HUES64 (cell line): Measurements from ENCODE around the gene GNL2. TPM values are rescaled to one million over a fixed set of nuclear protein-coding genes. Genes with fewer than 3 reads are reported as not detected.

Source experiments
- H3K27ac ChIP-seq: 2 replicates; pipeline ENCODE4 v1.7.0; 2013; ENCODE audit warnings: low read depth, low read length, inconsistent platforms
- H3K27me3 ChIP-seq: 2 replicates; pipeline ENCODE4 v1.6.1; 2013; ENCODE audit warnings: mild to moderate bottlenecking, low read length; ENCODE audit not compliant: insufficient read depth
- H3K36me3 ChIP-seq: 2 replicates; pipeline ENCODE4 v1.6.1; 2013; ENCODE audit warnings: mild to moderate bottlenecking, low read length; ENCODE audit not compliant: insufficient read depth
- H3K4me1 ChIP-seq: 2 replicates; pipeline ENCODE4 v1.6.1; 2013; ENCODE audit warnings: mild to moderate bottlenecking, low read length, moderate library complexity; ENCODE audit not compliant: insufficient read depth
- H3K4me3 ChIP-seq: 2 replicates; pipeline ENCODE4 v1.5.1; 2013; ENCODE audit warnings: mild to moderate bottlenecking, low read length, moderate library complexity
- H3K9ac ChIP-seq: 2 replicates; pipeline ENCODE4 v1.6.1; 2013; ENCODE audit warnings: mild to moderate bottlenecking, low read depth, low read length
- H3K9me3 ChIP-seq: 2 replicates; pipeline ENCODE4 v1.6.1; 2013; ENCODE audit warnings: low read depth, low read length; ENCODE audit not compliant: insufficient read depth
- WGBS: fragments of 150-250, 120-280 bp; methylation state at CpG from one replicate; pipeline ENCODE4 v1.1.7; 2013; ENCODE audit warnings: missing lambda C conversion rate; 5-methylcytosine and 5-hydroxymethylcytosine counted together
- polyA plus RNA-seq, 2 experiments: library from polyadenylated mRNA; stranded (reverse); fragments of 50-300 nt; gene quantifications; one replicate each; pipeline ENCODE4 v1.2.3, GENCODE V29; 2013

Gene GNL2
- 105 TPM for polyA plus RNA-seq (2013, experiment 1 of 2)
- 124 TPM for polyA plus RNA-seq (2013, experiment 2 of 2)

DNA sequence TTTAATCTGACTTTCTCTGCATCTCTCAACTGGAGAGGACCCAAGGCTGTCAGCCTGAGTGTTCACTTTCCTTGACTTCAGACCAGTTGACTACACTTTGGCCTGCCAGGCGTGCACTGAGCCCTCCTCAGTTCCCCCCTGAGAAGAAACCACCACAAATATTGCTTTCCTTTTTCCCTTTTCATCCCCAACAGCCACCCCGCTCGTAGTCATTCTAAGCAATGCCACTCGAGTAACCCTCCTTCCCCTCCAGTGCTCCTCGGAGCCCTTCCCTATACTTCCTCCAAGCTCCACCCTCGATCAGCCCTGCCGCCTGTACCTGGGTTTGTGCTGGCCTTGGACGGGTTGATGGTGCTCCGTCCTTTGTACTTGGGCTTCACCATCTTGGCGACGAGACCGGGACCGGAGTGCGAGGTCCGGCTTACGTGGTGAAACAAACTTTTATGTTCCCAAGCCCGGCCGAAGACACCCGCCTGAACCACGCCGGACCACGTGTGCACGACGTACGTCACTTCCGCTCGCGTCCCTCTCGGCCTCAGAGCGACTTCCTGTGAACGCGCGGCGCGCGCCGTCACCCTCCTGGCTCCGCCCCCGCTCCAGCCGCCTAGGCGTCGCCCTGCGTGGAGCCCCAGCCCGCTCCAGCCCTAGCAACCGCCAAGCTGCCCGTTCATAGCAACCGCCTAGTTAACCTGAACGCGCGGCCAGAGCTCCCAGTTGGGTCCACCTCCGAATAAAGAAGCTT is at the start of gene GNL2:
TSS of gene GNL2 (minus strand) at position 498 of the 742 bp plus-strand sequence. CDS start at position 383, 115 bp downstream.
- Histone ChIP-seq H3K4me1 (peaks cover 7% of the 10 kb centered on the region; the same call in 1 of the 2 replicates), H3K27ac (peak within 1 kb of the TSS; percentile 76), H3K27me3 (peaks cover 17% of the 10 kb centered on the region; the same call in 1 of the 2 replicates), H3K4me3 (peak within 1 kb of the TSS; percentile 93), H3K9ac (peak within 1 kb of the TSS; percentile 95), H3K9me3 (no peaks in the 10 kb centered on the region), H3K36me3 (peaks cover 35% of the 10 kb centered on the region)
- under 1% methylated on average over 50 of the region's 51 CpGs for WGBS

DNA sequence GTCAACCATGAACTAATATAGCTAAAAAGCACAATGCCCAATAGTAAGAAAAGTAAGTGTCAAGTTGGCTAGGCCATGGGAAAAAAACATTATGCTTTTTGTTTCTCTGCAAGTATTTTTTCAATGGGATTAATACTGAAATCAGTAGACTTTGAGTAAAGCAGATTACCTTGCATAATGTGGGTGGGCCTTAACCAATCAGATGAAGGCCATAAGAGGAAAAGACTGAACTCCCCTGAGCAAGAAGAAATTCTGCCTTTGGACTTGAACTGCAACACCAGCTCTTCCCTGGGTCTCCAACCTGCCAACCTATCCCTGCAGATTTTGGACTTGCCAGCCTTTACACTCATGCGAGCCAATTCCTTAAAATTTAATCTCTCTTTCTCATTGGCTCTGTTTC is 45.3 kb upstream of the GNL2 start:
- 100% methylated on average over 1 of the region's 1 CpG for WGBS
- Histone ChIP-seq H3K36me3 (no peaks in the 10 kb centered on the region), H3K27ac (no peak overlapping the region), H3K9ac (no peak overlapping the region), H3K4me3 (no peak overlapping the region), H3K27me3 (peaks cover 88% of the 10 kb centered on the region), H3K9me3 (no peaks in the 10 kb centered on the region), H3K4me1 (no peaks in the 10 kb centered on the region)

DNA sequence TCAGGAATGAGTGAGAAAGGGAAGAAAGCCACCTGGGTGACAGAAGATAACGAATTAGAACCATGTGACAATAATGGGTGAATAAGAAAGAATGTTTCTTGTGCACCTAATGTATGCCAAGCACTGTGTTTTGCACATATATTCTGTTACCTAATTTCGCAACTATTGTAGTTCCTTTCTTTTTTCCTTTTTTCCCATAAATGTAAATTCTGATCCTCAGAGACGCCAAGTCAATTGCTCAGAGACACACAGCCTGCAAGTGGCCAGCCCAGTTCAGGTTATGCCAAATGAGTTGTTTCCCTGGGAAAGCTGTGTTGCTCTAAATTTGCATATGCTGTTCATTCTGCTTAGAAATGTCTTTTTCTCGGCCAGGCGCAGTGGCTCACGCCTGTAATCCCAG is 40.7 kb upstream of the GNL2 start:
- H3K9me3 ChIP-seq, result no peaks in the 10 kb centered on the region
- 70% methylated on average over 6 of the region's 6 CpGs for WGBS
- no peaks in the 10 kb centered on the region for H3K36me3 ChIP-seq
- H3K9ac ChIP-seq, result no peak overlapping the region
- peaks cover 9% of the 10 kb centered on the region; the same call in 1 of the 2 replicates for H3K4me1 ChIP-seq
- H3K27ac ChIP-seq, result no peak overlapping the region
- H3K4me3 ChIP-seq, result no peak overlapping the region
- H3K27me3 ChIP-seq, result peaks cover 100% of the 10 kb centered on the region

DNA sequence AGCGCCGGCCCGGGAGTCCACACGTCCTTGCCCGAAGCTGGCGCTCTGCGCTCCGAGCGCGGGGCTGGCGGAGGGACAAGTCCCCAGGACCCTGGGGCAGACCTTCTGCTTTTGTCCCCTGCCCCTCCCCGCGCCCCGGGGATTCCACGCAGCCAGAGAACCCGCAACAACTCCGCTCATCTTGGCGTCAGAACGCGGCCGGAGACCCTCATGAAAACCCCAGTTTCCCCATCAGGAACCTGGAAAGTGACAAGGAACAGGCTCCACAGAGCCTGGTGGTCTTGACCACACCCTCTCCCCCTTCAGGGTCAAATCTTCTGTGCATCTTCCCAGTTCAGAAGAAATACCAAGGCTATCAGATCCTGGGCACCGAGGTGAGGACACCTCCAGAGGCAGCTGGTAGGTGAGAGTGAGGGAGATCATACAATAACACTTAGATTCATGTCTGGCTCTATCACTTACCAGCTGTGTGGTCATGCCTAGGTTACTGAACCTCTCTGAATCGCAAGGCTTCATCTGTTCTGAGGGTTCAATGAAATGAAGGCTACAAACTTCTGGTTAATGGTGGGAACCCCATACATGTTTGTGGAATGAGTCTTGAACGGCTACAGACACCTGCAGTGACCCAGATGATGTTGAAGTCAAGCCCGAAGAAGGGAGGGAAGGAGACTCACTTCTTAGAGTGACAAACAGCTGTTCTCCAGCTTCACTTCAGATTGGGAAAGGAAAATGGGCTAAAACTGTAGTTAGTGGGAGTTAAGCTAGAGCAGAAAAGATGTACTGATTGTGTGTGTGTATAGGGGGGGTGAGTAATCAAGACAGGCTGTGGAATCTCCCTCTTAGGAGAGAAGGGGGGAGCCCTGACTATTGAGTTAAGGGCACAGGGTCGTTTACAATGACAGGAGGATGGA is 39.5 kb upstream of the GNL2 start:
- peaks cover 100% of the 10 kb centered on the region for H3K27me3 ChIP-seq
- 10% methylated on average over 25 of the region's 26 CpGs for WGBS
- H3K4me1 ChIP-seq, result peaks cover 9% of the 10 kb centered on the region; the same call in 1 of the 2 replicates
- peak overlapping the region; percentile 40 for H3K4me3 ChIP-seq
- no peaks in the 10 kb centered on the region for H3K9me3 ChIP-seq
- H3K36me3 ChIP-seq, result no peaks in the 10 kb centered on the region
- H3K27ac ChIP-seq, result no peak overlapping the region
- H3K9ac ChIP-seq, result no peak overlapping the region

DNA sequence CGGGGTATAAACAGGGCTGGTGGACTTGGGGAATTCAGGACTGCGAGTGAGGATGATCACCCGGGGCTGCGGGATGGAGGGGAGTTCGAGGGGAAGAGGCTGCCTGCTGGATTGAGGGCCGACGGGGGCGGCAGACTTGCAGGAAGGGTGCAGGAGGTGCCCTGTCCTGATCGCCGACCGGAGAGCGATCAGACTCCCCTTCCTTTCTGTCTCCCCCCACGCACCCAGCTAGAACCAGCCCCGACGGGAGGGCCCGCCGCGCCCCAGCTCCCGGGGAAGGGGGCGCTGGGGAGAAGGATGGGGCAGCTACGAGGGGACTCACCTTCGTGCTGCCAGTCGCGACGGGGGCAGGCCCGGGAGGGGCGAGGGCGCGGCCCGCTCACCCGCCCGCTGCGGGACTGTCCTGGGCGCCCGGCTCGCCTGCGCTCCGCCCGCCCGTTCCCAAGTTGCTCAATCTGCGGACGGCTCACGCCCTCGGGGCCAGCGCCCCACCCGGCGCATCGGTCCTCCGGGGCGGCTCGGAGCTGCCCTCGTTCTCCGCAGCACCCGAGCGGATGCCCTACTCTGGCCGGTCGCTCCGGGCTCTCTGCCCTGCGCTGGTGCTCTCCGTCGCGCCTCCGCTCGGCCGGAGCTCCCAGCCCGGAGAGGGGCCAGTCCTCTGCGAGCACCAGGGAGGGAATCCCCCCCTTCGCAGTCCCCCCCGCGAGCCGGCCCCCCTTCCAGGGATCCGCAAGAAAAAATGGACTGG is 38.7 kb upstream of the GNL2 start, which contains the start of gene RSPO1:
TSS of gene RSPO1 (minus strand) at position 649 of the 748 bp plus-strand sequence. CDS start 5,231 bp downstream, outside the sequence.
- H3K36me3 ChIP-seq, result no peaks in the 10 kb centered on the region
- no peak within 1 kb of the TSS; the same call in 1 of the 2 replicates for H3K9ac ChIP-seq
- no peaks in the 10 kb centered on the region for H3K9me3 ChIP-seq
- H3K27me3 ChIP-seq, result peaks cover 100% of the 10 kb centered on the region
- peaks cover 9% of the 10 kb centered on the region; the same call in 1 of the 2 replicates for H3K4me1 ChIP-seq
- H3K4me3 ChIP-seq, result peak within 1 kb of the TSS; percentile 40
- 2% methylated on average over 67 of the region's 72 CpGs for WGBS
- no peak within 1 kb of the TSS for H3K27ac ChIP-seq

DNA sequence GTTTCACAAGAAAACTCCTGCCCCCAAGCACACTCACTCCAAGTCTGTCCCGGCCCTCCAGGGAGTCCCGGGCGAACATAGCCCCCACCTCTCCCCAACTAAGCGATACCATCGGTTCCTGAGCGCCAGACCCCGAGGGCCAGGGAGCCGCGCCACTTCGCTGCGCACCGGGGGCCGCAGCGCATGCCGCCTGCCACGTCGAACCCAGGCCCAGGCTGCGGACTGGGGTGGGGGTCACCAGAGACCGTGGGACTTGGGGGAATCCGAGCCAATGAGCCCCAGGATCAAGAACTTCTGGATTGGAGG is 38.2 kb upstream of the GNL2 start:
- 2% methylated on average over 20 of the region's 20 CpGs for WGBS
- H3K4me1 ChIP-seq, result peaks cover 9% of the 10 kb centered on the region; the same call in 1 of the 2 replicates
- no peak overlapping the region for H3K27ac ChIP-seq
- no peak overlapping the region; the same call in 1 of the 2 replicates for H3K9ac ChIP-seq
- peaks cover 100% of the 10 kb centered on the region for H3K27me3 ChIP-seq
- peak overlapping the region; percentile 40 for H3K4me3 ChIP-seq
- no peaks in the 10 kb centered on the region for H3K9me3 ChIP-seq
- H3K36me3 ChIP-seq, result no peaks in the 10 kb centered on the region

DNA sequence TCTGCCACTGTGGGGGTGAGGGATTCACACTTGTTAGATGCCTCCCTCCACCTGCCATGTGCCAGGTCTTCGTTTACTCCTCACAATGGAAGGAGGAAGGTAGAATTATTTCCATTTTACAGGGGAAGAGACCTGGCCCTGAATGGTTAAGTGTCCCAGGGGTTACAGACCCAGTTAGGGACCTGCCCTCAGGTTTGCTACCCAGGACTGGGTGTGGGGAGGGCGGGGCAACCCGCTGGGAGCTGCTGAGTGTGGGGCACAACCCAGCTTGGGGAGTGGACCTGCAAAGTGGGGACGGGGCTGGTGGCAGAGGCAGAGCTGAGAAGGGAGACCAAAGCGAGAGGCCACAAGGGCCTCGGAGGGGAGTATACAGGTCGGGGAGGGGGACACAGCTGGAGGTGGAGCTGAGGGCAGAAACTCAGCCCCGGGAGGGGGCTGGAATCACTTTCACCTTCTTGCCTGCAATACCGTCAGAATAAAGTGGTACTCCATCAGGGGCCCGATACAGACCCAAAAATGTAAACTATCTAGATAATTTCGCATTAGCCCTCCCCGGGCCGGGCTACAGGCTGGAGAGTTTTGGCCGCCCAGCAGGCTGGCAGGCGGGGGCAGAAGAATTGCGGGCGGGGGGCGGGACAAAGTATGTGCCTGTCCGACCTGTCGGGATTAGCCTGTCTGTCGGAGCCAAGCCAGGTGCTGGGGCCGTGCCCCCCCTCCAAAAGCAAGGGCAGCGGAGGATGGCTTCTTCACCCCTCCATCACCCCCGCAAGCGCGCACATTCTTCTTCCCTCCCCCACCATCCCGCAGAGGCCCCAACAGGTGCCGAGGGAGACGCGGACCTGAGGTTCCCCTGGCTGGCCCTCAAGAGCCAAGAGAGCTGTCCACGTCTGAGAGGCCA is 37.6 kb upstream of the GNL2 start:
- no peaks in the 10 kb centered on the region for H3K9me3 ChIP-seq
- H3K9ac ChIP-seq, result no peak overlapping the region
- no peaks in the 10 kb centered on the region for H3K36me3 ChIP-seq
- no peak overlapping the region for H3K27ac ChIP-seq
- WGBS, result 5% methylated on average over 30 of the region's 31 CpGs
- peaks cover 9% of the 10 kb centered on the region; the same call in 1 of the 2 replicates for H3K4me1 ChIP-seq
- peaks cover 100% of the 10 kb centered on the region for H3K27me3 ChIP-seq
- H3K4me3 ChIP-seq, result peak overlapping the region; percentile 40

DNA sequence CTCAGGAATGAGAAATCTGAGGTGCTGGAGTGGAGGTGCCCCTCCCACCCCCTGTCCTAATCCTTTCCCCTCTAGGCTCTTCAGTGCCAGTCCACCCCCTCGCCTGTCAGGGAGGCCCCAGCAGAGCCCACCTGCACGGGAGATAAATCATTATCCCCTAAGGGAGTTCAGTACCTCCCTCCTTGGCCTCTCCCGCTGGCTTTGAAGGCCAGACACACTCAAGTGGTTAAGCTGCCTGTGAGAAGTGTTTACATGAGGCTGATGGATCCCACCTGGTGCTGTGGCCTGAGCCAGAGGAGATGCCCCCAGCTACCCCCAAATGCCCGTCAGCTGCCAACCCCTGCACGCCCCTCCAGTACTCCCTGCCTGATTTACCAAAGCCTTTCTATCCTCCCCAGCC is 35.3 kb upstream of the GNL2 start:
- no peak overlapping the region for H3K4me3 ChIP-seq
- H3K36me3 ChIP-seq, result no peaks in the 10 kb centered on the region
- H3K9ac ChIP-seq, result no peak overlapping the region
- peaks cover 9% of the 10 kb centered on the region; the same call in 1 of the 2 replicates for H3K4me1 ChIP-seq
- H3K27me3 ChIP-seq, result peaks cover 99% of the 10 kb centered on the region
- no peaks in the 10 kb centered on the region for H3K9me3 ChIP-seq
- WGBS, result 52% methylated on average over 5 of the region's 5 CpGs
- no peak overlapping the region for H3K27ac ChIP-seq

DNA sequence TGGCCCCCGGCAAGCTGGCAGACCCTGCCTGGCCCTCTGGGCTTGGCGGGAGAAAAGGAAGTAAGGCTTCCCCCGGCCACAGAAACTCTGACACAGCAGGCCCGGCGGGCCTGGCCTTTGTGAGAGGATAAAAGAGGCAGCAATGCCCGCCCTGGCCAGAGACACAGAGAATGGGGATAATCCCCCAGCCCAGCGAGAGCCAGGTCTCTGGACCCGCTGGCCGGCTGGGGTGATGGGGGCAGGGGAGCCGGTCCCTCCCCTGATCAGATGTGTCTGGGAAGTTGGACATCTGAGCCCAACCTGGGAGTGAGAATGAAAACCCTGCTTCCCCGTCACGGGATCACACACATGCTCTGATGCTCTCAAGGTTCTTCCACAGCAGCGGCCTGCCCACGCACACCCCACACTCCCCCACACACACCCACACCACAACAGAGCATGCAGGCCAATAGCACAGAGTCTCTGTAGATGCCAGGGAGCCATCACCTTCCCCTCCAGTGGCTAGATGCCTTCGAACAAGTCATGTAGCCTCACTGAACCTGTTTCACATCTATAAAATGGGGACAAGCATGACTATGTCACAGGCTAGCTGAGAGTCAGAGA is 34.8 kb upstream of the GNL2 start:
- Histone ChIP-seq H3K9ac (no peak overlapping the region), H3K4me3 (no peak overlapping the region), H3K27me3 (peaks cover 98% of the 10 kb centered on the region), H3K9me3 (no peaks in the 10 kb centered on the region), H3K36me3 (no peaks in the 10 kb centered on the region), H3K4me1 (peaks cover 9% of the 10 kb centered on the region; the same call in 1 of the 2 replicates), H3K27ac (no peak overlapping the region)
- 34% methylated on average over 15 of the region's 15 CpGs for WGBS
